ENCODE results near the gene TOP2B.

TOP2B gene

DNA sequence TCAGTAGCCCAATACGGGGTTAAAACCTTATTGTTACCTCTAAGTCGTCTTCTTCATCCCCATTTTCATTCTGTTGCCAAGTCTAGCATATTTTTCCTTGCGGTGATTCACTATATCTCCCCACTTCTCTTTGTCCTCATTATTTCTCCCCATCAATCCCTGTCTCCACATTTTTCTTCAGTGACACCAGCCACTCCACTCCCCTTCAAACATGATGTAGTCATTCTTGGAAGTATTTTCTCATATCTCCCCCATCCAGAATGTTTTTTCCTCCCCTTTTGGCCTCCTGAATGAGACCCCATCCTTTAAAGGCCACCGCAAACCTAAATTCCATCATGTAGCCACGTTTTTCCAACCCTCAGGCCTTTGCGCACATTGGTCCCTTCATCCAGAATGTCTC lies 105.9 kb downstream of the TOP2B start:
- H2AFZ ChIP-seq (ENCODE audit: low read length): no peak overlapping the region
- H2BK15ac ChIP-seq (ENCODE audit: low read length): no peak overlapping the region
- H3K14ac ChIP-seq (ENCODE audit: low read length): no peak overlapping the region
- no peak overlapping the region for H4K8ac ChIP-seq (ENCODE audit: low read depth, low read length)
- no peak overlapping the region for H3K4me2 ChIP-seq (ENCODE audit: insufficient read depth, low read length, poor library complexity, severe bottlenecking)
- no peak overlapping the region for H2BK5ac ChIP-seq (ENCODE audit: low read length)
- no peak overlapping the region for H3K23ac ChIP-seq (ENCODE audit: low read depth, low read length, poor library complexity)
- no peak overlapping the region for H3K4me3 ChIP-seq (ENCODE audit: low read length in 2 of 2)
- H3K9me3 ChIP-seq (replicated peaks in 1 of 2; ENCODE audit: control insufficient read depth in 2 of 2, insufficient read depth in 1 of 2, low read depth in 1 of 2, low read length in 2 of 2): no peaks in the 10 kb centered on the region
- H4K91ac ChIP-seq (ENCODE audit: low read depth, low read length, poor library complexity): no peak overlapping the region
- H3K4ac ChIP-seq (ENCODE audit: low read length): no peak overlapping the region
- no peaks in the 10 kb centered on the region for H3K79me1 ChIP-seq (ENCODE audit: low read depth, low read length)
- no peak overlapping the region for H2AK5ac ChIP-seq (ENCODE audit: low read depth, low read length)
- no CpG with 5 or more reads among the region's 6 CpGs for WGBS, 2 donors (ENCODE audit: extremely low coverage in 2 of 2, insufficient read length in 2 of 2, insufficient replicate concordance in 1 of 2)
- no peak overlapping the region for H2BK120ac ChIP-seq (ENCODE audit: low read depth, low read length)
- no peak overlapping the region for H2BK12ac ChIP-seq (ENCODE audit: low read length)
- H3K9ac ChIP-seq (ENCODE audit: low read depth, low read length, poor library complexity): no peak overlapping the region
- H3K4me1 ChIP-seq (ENCODE audit: control insufficient read depth in 2 of 2, insufficient read depth in 1 of 2, low read depth in 1 of 2, low read length in 2 of 2): peaks cover 0 to 4% of the 10 kb centered on the region in 2 donors
- DNase-seq (ENCODE audit: low spot score): no peak
- H3K36me3 ChIP-seq (replicated peaks in 1 of 2; ENCODE audit: control insufficient read depth in 2 of 2, insufficient read depth in 2 of 2, low read length in 2 of 2): no peaks in the 10 kb centered on the region
- no peak overlapping the region for H3K27ac ChIP-seq (replicated peaks; ENCODE audit: low read length)
- H3K18ac ChIP-seq (ENCODE audit: low read length): no peak overlapping the region
- H3K27me3 ChIP-seq (ENCODE audit: control insufficient read depth in 3 of 3, insufficient read depth in 3 of 3, low read depth in 1 of 3, low read length in 3 of 3): no peaks in the 10 kb centered on the region

DNA sequence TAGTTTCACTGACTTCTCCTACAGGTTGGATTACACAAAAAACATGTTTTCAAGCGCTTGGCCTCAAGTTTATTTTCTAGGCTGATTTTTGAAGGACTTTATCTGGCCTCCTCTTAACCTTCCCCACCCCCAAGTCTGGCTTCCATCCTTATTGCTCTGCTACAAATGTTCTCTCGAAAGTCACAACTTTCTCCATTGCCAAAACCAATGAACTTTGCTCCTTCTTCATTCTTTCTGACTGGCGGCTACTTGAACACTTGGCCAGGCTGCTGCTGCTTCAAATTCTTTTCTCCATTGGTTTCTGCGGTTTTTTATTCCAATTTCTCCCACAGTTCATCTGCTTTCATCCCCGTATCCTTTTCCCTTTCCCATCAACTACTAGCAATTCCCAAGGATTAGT lies 106.6 kb downstream of the TOP2B start:
- Histone ChIP-seq H3K4me1 (ENCODE audit: control insufficient read depth in 2 of 2, insufficient read depth in 1 of 2, low read depth in 1 of 2, low read length in 2 of 2) (peaks cover 0 to 4% of the 10 kb centered on the region in 2 donors), H3K4me3 (ENCODE audit: low read length in 2 of 2) (no peak overlapping the region), H3K27me3 (ENCODE audit: control insufficient read depth in 3 of 3, insufficient read depth in 3 of 3, low read depth in 1 of 3, low read length in 3 of 3) (no peaks in the 10 kb centered on the region), H2AK5ac (ENCODE audit: low read depth, low read length) (no peak overlapping the region), H3K14ac (ENCODE audit: low read length) (no peak overlapping the region), H2AFZ (ENCODE audit: low read length) (no peak overlapping the region), H3K4me2 (ENCODE audit: insufficient read depth, low read length, poor library complexity, severe bottlenecking) (no peak overlapping the region), H3K4ac (ENCODE audit: low read length) (no peak overlapping the region), H3K18ac (ENCODE audit: low read length) (no peak overlapping the region), H2BK12ac (ENCODE audit: low read length) (no peak overlapping the region), H2BK5ac (ENCODE audit: low read length) (no peak overlapping the region), H3K27ac (replicated peaks; ENCODE audit: low read length) (no peak overlapping the region), H4K91ac (ENCODE audit: low read depth, low read length, poor library complexity) (no peak overlapping the region), H4K8ac (ENCODE audit: low read depth, low read length) (no peak overlapping the region), H2BK120ac (ENCODE audit: low read depth, low read length) (no peak overlapping the region), H3K9ac (ENCODE audit: low read depth, low read length, poor library complexity) (no peak overlapping the region), H3K23ac (ENCODE audit: low read depth, low read length, poor library complexity) (no peak overlapping the region), H3K36me3 (replicated peaks in 1 of 2; ENCODE audit: control insufficient read depth in 2 of 2, insufficient read depth in 2 of 2, low read length in 2 of 2) (no peaks in the 10 kb centered on the region), H3K79me1 (ENCODE audit: low read depth, low read length) (no peaks in the 10 kb centered on the region), H2BK15ac (ENCODE audit: low read length) (no peak overlapping the region), H3K9me3 (replicated peaks in 1 of 2; ENCODE audit: control insufficient read depth in 2 of 2, insufficient read depth in 1 of 2, low read depth in 1 of 2, low read length in 2 of 2) (no peaks in the 10 kb centered on the region)
- DNase-seq (ENCODE audit: low spot score): no peak
- no CpG with 5 or more reads among the region's 5 CpGs for WGBS, 2 donors (ENCODE audit: extremely low coverage in 2 of 2, insufficient read length in 2 of 2, insufficient replicate concordance in 1 of 2)

DNA sequence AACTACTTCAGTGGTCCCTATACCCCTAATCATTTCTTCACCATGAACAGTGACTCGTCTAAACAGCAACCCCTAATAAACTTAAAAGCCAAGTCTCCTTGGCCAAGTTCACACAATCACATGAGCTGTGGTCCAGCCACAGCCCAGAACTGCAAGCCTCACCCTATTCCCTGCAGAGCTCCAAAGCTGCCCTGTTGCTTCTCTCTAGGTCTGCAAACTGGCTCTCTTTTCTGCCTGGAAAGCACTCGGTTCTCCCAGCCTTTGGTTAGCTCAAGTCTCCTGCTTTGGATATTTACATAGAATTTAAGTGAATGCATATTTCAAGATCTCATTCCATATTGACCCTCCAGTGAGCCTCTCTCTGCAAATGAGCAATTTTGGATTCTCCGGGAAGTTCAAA lies 107.0 kb downstream of the TOP2B start:
- no CpG with 5 or more reads among the region's 3 CpGs for WGBS, 2 donors (ENCODE audit: extremely low coverage in 2 of 2, insufficient read length in 2 of 2, insufficient replicate concordance in 1 of 2)
- H3K4me1 ChIP-seq (ENCODE audit: control insufficient read depth in 2 of 2, insufficient read depth in 1 of 2, low read depth in 1 of 2, low read length in 2 of 2): peaks cover 0 to 4% of the 10 kb centered on the region in 2 donors
- no peak for DNase-seq (ENCODE audit: low spot score)

DNA sequence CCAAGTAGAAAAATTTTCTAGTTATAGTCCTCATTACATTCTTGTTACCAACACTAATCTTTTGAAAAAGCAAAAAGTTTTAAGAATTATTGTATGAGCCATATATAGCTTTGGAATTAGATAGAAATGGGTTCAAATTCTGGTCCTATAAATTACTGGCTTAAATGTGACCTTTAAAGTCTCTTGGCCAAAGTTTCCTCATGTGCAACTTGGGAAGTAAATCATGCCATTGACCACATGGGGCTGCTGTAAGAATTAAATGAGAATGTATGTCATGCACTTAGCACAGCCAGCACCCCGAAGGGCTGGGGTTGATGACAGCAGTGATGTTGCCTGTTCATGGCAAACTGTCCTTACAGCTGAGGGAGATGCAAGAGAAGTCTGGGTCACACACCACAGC lies 108.3 kb downstream of the TOP2B start:
- Histone ChIP-seq H4K91ac (ENCODE audit: low read depth, low read length, poor library complexity) (no peak overlapping the region), H3K4ac (ENCODE audit: low read length) (no peak overlapping the region), H2BK120ac (ENCODE audit: low read depth, low read length) (no peak overlapping the region), H3K4me3 (ENCODE audit: low read length in 2 of 2) (no peak overlapping the region), H3K79me1 (ENCODE audit: low read depth, low read length) (no peaks in the 10 kb centered on the region), H3K27me3 (ENCODE audit: control insufficient read depth in 3 of 3, insufficient read depth in 3 of 3, low read depth in 1 of 3, low read length in 3 of 3) (no peaks in the 10 kb centered on the region), H3K23ac (ENCODE audit: low read depth, low read length, poor library complexity) (no peak overlapping the region), H2AK5ac (ENCODE audit: low read depth, low read length) (no peak overlapping the region), H3K18ac (ENCODE audit: low read length) (no peak overlapping the region), H3K36me3 (replicated peaks in 1 of 2; ENCODE audit: control insufficient read depth in 2 of 2, insufficient read depth in 2 of 2, low read length in 2 of 2) (no peaks in the 10 kb centered on the region), H3K14ac (ENCODE audit: low read length) (no peak overlapping the region), H2BK12ac (ENCODE audit: low read length) (no peak overlapping the region), H3K9me3 (replicated peaks in 1 of 2; ENCODE audit: control insufficient read depth in 2 of 2, insufficient read depth in 1 of 2, low read depth in 1 of 2, low read length in 2 of 2) (no peaks in the 10 kb centered on the region), H3K9ac (ENCODE audit: low read depth, low read length, poor library complexity) (no peak overlapping the region), H3K4me2 (ENCODE audit: insufficient read depth, low read length, poor library complexity, severe bottlenecking) (no peak overlapping the region), H2BK15ac (ENCODE audit: low read length) (no peak overlapping the region), H2AFZ (ENCODE audit: low read length) (no peak overlapping the region), H3K27ac (replicated peaks; ENCODE audit: low read length) (no peak overlapping the region), H4K8ac (ENCODE audit: low read depth, low read length) (no peak overlapping the region), H2BK5ac (ENCODE audit: low read length) (no peak overlapping the region), H3K4me1 (ENCODE audit: control insufficient read depth in 2 of 2, insufficient read depth in 1 of 2, low read depth in 1 of 2, low read length in 2 of 2) (peaks cover 0 to 4% of the 10 kb centered on the region in 2 donors)
- DNase-seq (ENCODE audit: low spot score): no peak
- WGBS, 2 donors (ENCODE audit: extremely low coverage in 2 of 2, insufficient read length in 2 of 2, insufficient replicate concordance in 1 of 2): no CpG with 5 or more reads among the region's 1 CpG

More for the DNA sequence above, 107.0 kb downstream of the TOP2B start:
- H4K8ac ChIP-seq (ENCODE audit: low read depth, low read length): no peak overlapping the region
- H3K9me3 ChIP-seq (replicated peaks in 1 of 2; ENCODE audit: control insufficient read depth in 2 of 2, insufficient read depth in 1 of 2, low read depth in 1 of 2, low read length in 2 of 2): no peaks in the 10 kb centered on the region
- no peak overlapping the region for H2AFZ ChIP-seq (ENCODE audit: low read length)
- H2BK120ac ChIP-seq (ENCODE audit: low read depth, low read length): no peak overlapping the region
- no peak overlapping the region for H3K4me3 ChIP-seq (ENCODE audit: low read length in 2 of 2)
- no peak overlapping the region for H2AK5ac ChIP-seq (ENCODE audit: low read depth, low read length)
- H3K27ac ChIP-seq (replicated peaks; ENCODE audit: low read length): no peak overlapping the region
- H3K18ac ChIP-seq (ENCODE audit: low read length): no peak overlapping the region
- no peak overlapping the region for H3K4ac ChIP-seq (ENCODE audit: low read length)
- H3K23ac ChIP-seq (ENCODE audit: low read depth, low read length, poor library complexity): no peak overlapping the region
- no peak overlapping the region for H2BK15ac ChIP-seq (ENCODE audit: low read length)
- no peak overlapping the region for H4K91ac ChIP-seq (ENCODE audit: low read depth, low read length, poor library complexity)
- no peak overlapping the region for H2BK12ac ChIP-seq (ENCODE audit: low read length)
- H3K79me1 ChIP-seq (ENCODE audit: low read depth, low read length): no peaks in the 10 kb centered on the region
- H3K36me3 ChIP-seq (replicated peaks in 1 of 2; ENCODE audit: control insufficient read depth in 2 of 2, insufficient read depth in 2 of 2, low read length in 2 of 2): no peaks in the 10 kb centered on the region
- no peaks in the 10 kb centered on the region for H3K27me3 ChIP-seq (ENCODE audit: control insufficient read depth in 3 of 3, insufficient read depth in 3 of 3, low read depth in 1 of 3, low read length in 3 of 3)
- H3K14ac ChIP-seq (ENCODE audit: low read length): no peak overlapping the region
- no peak overlapping the region for H2BK5ac ChIP-seq (ENCODE audit: low read length)
- no peak overlapping the region for H3K4me2 ChIP-seq (ENCODE audit: insufficient read depth, low read length, poor library complexity, severe bottlenecking)
- no peak overlapping the region for H3K9ac ChIP-seq (ENCODE audit: low read depth, low read length, poor library complexity)
